GM21381 (cell line): ENCODE results near the gene ZFYVE9.
"Not testable (repeated sequence)": the region's sequence is repeated elsewhere in the genome, so short reads cannot be mapped to it uniquely, and the experiment has no call there.

ENCODE experiments used
- ATAC-seq: cut with Tn5 transposase; IDR thresholded peaks from one replicate; pipeline ENCODE4 v1.9.1; 2021; ENCODE audit warnings: mild to moderate bottlenecking, moderate library complexity; ENCODE audit not compliant: unreplicated experiment

The ZFYVE9 gene

DNA sequence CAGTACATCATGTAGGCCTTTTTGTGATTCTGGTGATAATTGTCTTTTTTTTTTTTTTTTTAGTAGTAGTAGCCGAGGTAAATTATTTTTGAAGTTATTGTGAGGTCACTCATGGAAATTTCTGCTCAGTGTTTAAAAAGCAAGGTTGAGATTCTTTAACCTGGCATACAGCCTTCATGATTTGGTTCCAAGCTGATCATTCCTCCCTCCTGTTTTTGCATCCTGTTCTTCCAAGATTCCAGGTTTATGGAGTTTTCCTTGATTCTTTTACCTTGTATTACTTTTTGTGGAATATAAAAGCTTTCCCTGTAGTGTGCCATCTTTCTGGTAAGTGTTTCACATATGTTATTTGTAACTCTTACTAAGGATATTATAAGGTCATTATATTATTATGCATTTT, 9.1 kb downstream of the ZFYVE9 start:
- no peak for ATAC-seq

GRCh38 chr1:52152572-52152971, 10.7 kb downstream of the ZFYVE9 start:
- no peak for ATAC-seq

DNA sequence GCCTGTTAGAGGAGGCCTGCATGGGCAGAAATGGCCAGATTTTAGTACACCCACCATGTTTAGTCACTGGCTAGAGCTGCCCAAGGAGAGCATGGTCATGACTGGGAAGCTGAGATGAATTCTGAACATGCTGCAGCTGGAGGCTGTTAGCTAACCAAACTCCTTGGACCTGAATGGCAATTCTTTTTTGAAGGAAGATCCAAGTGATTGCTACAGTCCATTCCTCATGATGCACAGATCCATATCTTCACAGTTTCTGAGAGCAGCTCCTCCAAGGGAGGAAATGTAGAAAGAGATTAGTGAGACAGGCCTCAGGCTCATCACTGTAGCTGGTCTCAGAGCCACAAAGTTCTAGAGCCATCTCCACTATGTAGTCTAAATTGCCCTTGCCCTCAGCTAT, 11.1 kb downstream of the ZFYVE9 start:
- no peak for ATAC-seq

- ATAC-seq = no peak
Observed at GRCh38 chr1:52153898-52154297, 12.0 kb downstream of the ZFYVE9 start.

GRCh38 chr1:52156460-52156859, 14.6 kb downstream of the ZFYVE9 start:
- ATAC-seq = no peak

GRCh38 chr1:52157582-52157981, 15.7 kb downstream of the ZFYVE9 start:
- no peak for ATAC-seq

DNA sequence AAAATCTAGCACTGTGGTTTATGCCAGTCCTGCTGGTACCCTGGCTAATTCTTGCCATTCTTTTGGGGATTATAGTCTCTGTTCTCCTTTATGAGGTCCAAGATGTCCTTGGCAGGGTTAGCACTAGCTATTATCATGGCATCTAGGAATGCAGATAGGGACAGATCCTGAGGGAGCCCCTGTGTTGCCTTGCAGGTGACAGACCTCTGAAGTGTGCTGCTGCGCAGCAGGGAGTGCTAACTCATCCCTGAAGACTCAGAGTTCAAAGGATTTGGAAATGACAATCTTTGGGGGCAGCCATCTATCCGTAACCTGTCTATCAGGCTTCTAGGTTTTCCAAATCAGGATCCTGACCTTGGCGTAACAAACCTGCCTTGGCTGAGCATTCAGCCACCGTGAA, 16.3 kb downstream of the ZFYVE9 start:
- ATAC-seq = no peak

DNA sequence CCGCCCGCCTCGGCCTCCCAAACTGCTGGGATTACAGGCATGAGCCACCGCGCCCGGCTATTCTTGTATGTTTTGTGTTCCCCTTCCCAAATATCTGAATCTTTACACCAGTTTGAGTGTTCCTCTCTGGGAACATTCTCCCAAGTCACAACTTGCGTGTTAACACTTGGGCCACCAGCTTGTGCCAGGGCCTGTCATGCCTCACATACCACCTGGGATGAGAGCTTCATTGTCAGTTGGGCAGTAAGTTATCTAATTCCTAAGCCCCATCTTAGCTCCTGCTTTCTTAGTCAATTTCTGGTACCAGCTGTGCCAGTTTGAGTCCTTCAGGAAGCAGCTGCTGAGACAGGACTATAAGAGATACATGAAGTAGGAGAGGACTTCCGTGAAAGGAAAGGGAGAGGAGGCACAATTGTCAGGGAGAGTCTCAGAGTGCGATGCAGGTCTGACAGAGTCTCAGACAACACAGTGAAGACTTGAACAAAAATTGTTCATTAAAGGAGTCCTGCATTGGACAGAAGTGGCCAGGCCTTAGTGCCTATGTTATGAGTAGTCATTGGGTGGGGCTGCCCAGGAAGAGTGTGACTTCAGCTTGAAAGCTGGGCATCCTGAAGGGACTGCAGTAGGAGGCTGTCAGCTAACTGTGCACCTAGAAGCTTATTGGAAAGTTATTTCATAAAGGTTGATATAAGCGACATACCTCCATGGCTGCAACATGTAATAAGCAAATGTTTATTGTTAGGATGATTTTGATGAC, 17.3 kb downstream of the ZFYVE9 start:
- ATAC-seq = no peak

DNA sequence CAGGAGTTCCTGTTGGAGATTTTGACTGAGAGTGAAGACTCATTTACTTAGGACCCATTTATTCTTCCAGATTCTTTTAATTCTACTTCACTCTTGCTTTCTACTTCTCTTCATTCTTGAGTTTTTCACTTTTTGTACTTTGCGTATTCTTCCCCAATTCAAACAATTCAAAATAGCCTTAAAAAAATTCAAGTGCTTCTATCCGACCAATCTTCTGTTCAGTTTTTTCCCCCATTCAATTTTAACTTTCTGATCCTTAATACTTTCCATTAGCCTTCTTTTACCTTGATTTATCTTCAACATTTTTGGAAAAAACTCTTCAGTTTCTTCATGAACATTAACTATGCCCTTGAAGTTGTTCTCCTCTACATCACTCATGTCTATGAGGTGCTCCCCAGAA, 21.1 kb downstream of the ZFYVE9 start:
- no peak for ATAC-seq

- ATAC-seq = no peak
Observed at GRCh38 chr1:52164604-52165003, 22.7 kb downstream of the ZFYVE9 start.

DNA sequence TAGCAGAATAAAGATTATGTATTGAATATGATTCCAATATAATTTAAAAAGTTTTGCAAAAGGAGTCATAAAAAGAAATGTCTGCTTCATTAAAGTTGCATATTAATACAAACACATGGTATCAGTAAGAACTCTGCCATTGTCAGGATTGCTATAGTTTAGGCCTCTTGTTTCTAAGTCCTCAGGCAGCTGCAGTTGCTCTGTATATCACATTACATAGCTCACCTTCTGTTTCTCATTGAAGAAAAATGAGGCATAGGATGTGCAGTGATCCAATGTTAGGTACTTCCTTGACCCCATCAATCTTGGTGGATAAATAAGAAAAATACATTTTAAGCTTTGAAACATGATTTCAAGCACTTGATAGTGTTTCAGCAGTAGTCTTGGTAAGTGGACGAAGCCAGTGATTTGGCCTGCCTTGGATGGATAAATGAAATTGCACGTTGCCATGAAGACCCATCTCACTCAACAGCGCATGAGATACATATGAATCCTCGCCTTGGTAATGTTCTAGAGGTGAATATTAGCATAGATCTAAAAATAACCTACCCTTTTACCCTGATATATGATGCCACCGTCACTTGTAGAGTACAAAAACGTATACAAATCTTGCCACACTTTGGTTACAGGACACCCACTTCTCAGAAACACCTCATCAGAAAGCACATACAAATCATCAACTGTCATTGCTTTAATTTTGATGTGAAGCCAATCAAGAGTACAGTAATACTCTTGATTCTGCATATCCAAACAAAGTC, 25.3 kb downstream of the ZFYVE9 start:
- no peak for ATAC-seq

DNA sequence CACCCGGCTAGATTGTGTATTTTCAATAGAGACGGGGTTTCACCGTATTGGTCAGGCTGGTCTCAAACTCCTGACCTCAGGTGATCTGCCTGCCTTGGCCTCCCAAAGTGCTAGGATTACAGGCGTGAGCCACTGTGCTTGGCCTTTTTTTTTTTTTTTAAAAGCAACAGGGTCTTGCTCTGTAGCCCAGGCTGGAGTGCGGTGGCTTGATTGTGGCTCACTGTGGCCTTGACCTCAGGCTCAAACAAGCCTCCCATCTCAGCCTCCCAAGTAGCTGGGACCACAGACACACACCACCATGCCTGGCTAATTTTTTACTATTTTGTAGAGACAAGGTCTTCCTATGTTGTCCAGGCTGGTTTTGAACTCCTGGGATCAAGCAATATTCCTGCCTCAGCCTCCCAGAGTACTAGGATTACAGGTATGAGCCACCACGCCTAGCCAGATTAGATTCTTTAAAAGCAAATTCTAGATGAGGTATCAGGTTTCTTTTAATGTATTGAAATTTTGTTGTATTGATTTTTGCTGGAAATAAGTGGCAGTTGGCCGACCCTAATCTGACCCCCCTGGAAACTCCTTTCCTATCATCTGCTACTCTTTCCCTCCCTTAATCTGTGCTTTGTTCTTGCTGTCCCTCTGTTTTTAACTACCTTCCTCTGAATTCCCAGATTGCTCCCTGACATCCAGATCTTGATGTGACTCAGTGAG, 26.6 kb downstream of the ZFYVE9 start:
- ATAC-seq = no peak

DNA sequence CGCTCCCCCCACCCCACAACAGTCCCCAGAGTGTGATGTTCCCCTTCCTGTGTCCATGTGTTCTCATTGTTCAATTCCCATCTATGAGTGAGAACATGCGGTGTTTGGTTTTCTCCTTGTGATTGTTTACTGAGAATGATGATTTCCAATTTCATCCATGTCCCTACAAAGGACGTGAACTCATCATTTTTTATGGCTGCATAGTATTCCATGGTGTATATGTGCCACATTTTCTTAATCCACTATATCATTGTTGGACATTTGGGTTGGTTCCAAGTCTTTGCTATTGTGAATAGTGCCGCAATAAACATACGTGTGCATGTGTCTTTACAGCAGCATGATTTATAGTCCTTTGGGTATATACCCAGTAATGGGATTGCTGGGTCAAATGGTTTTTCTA, 29.3 kb downstream of the ZFYVE9 start:
- ATAC-seq = not testable (repeated sequence)

DNA sequence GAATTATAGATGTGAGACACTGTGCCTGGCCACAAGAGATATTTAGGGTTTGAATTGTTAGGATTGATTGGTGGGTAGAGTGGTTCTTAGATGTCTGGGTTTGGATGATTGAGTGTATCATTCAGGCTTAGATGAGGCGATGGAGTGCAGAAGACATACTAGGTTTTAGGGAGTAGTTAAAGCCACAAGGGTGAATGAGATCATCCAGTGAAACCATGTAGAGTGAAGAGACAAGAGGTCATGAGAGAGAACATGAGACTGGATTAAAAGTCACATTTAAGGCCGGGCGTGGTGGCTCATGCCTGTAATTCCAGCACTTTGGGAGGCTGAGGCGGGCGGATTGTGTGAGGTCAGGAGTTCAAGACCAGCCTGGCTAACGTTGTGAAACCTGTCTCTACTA, 37.2 kb downstream of the ZFYVE9 start:
- ATAC-seq = no peak

GRCh38 chr1:52180176-52180575, 38.3 kb downstream of the ZFYVE9 start:
- no peak for ATAC-seq

DNA sequence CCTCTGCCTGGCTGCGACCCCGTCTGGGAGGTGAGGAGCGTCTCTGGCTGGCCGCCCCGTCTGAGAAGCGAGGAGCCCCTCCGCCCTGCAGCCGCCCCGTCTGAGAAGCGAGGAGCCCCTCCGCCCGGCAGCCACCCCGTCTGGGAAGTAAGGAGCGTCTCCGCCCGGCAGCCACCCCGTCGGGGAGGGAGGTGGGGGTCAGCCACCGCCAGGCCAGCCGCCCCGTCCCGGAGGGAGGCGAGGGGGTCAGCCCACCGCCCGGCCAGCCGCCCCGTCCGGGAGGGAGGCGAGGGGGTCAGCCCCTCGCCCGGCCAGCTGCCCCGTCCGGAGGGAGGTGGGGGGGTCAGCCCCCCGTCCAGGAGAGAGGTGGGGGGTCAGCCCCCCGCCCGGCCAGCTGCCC, 39.9 kb downstream of the ZFYVE9 start:
- ATAC-seq = not testable (repeated sequence)

- ATAC-seq = not testable (repeated sequence)
Observed at GRCh38 chr1:52182328-52182727, 40.4 kb downstream of the ZFYVE9 start.

GRCh38 chr1:52182874-52183400, 41.0 kb downstream of the ZFYVE9 start:
- no peak for ATAC-seq

- no peak for ATAC-seq
Observed at GRCh38 chr1:52186449-52186848, 44.6 kb downstream of the ZFYVE9 start.

DNA sequence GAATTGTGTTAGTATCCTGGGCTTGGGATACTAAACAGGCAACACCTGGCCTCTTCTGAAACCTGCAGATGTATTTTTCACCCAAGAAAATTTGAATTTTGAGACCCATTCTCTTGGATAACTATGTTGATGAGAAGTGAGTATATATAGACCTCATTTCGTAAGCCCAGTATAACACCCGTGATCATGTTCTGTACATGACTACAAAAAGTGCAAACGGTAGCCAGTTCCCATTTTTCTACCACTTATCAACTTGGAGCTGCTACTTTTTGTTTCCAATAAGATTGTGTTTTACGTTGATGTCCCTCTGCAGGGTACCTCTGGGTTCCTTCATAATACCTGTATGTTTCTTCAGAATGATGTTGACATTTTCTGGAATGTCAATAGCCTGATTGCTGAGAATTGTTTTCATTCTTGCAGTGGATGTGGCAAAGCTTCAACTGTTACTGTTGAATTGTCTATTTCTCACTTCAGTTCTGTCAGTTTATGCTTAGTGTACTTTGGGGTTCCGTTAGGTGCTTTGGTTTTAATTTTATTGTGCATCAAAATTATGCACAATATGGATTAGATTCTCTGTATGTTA, 48.1 kb downstream of the ZFYVE9 start:
- no peak for ATAC-seq
